HG02840 (cell line): ENCODE measurements around the gene ADAMTS17.

Experiments
- ATAC-seq: cut with Tn5 transposase; IDR thresholded peaks from one replicate; pipeline ENCODE4 v1.9.1; 2021; ENCODE audit warnings: mild to moderate bottlenecking, moderate library complexity, moderate number of reproducible peaks; ENCODE audit not compliant: unreplicated experiment, low FRiP score

The ADAMTS17 gene

DNA sequence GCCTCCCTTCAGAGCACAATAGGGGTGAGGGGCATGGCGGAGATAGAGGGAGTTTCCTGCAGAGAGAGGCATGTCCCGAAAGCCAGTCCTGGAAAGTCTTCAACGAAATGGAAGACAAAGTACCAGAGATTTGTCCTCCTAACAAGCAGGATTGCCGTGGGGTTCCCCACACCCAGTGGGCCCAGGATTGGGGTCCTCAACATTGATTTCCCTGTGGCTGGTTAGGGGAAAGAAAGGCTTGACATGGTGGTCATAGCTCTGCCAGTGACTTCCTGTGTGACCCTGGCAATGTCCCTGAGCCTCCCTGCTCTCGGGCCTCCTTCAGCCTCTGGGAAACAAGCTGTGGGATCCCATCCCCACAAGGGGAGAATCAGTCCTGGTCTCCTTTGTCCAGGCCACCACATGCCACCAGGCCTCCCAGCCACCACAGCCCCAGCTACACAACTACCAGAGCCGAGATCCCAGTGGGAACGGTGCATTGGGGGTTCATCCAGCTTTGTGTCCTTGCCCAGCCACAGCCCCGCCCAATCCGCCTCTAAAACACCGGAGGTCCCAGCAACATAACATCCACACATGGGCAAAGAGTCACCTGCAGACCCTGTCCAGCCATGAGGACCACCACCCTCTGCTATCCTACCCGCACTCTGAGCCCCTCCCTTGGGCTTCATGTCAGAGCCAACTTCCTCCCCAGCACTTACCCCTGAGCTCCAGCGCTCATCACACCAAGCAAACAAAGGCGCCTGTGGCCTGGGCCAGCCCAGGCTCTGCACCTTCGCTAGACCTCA lies 63.0 kb downstream of the ADAMTS17 start:
- no peak for ATAC-seq

GRCh38 chr15:100277087-100277855 lies 64.5 kb downstream of the ADAMTS17 start:
- no peak for ATAC-seq

GRCh38 chr15:100276506-100276905 lies 65.3 kb downstream of the ADAMTS17 start:
- ATAC-seq = no peak

GRCh38 chr15:100275641-100276040 lies 66.1 kb downstream of the ADAMTS17 start:
- no peak for ATAC-seq

DNA sequence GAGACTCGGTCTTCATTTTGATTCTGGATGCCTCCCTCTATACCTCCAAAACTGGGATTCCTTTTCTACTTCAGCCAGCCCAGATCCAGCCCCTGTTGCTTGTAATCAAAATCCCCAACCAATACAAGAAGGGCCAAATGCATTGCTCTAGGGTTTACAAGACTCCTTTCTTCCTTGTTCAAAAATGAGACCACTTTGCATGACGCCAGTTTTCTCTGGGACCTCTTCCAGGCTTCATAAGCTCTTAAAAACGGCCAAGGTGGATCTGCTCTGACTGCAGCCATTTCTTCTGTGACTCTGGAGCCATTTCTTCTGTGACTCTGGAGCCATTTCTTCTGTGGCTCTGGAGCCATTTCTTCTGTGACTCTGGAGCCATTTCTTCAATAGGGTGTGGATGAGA lies 71.9 kb downstream of the ADAMTS17 start:
- ATAC-seq = no peak

DNA sequence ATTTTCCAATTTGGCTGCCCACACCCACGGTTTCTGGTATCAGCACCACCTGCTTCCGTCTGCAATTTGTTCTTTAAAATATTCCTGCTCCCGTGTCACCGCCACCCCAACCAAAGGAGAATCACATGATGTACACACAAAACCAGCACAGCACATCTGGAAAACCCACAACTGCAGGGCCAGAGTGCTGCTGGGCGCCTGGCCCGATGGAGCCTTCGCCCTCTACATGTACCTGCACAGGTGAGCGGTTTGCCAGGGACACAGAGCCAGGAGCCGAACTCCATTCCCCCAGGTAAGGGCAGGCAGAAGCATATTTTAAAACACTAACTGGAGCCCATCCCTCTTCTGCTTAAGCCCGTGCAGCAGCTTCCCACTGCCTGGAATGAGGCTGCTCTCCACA lies 75.6 kb downstream of the ADAMTS17 start:
- ATAC-seq = no peak

DNA sequence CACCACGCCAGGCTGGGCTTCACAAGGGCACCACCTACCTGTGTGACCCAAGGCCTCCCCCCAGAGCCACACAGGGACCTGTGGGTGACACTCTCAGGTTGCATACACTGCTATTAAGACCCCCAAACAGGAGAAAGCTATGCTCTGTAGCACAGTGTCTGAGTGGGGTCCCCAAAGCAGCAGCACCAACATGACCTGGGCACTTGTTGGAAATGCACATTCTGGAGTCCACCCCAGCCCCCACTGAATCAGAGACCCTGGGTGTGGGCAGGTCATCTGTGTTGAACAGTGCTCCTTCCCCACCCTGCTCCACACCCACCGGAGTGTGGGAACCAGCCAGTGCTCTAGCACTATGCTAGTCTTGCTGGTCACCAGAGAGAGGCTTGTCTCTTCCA lies 76.1 kb downstream of the ADAMTS17 start:
- ATAC-seq = no peak

DNA sequence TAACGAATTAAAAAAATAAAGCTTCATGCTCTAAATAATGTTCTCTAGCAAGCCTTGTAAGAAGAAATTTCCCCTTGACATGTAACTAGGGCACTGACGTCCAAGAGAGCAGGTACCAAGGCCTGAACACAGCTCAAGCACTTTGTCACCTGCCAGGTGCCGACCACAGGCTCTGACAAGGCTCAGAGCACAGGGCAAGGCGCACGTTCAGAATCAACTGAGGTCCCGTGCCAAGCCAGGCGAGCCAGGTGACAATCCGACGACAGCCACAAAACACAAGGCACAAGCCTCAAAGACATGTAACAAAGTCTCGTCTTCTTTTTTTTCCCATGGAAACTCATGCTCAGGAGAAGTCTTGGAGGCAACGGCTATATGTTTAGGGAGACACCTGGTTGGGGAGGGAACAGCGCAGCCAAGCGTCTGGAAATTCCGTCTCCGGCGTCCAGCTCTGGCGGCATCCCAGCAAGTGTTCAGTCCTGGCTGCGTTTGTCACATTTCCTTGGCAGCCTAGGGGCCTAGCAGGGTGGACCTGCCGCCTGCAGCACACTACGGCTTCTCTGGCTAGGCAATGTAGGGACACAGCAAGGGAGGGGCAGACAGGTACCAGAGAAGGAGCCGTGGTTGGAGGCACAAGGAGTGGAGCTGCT lies 76.7 kb downstream of the ADAMTS17 start:
- no peak for ATAC-seq

DNA sequence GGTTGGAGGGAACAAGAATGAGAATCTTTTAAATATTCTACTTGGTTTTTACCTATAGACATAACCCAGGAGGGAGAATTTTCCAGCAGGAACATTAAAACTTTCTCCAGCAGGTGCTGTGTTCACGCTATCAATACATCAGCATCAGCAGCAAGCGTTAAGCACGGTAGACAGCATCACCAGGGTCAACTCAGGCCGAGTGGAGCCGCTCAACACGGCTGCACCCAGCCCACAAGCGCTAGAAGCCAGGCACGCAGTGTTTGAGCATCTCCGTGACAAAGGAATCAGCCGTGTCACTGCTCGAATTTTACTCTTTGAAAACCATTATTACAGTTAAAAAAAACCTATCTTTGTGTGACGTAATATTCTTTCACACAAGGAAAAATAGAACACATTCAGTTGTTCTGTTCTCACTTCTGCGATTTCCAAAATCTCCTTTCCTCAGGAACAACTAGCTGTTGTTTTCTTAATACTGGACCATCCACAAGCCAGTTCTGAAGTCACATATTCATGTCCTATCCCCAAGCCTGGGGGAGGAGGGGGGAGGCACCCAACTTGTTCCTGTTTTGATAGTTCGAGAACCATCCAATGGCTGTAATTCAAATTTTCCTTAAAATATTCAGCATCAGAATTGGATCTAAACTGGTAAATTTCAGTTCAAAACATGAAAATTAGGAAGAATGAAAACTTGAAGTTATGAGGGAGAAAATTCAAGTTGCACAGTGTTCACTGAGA lies 77.9 kb downstream of the ADAMTS17 start:
- no peak for ATAC-seq

GRCh38 chr15:100263031-100263430 lies 78.7 kb downstream of the ADAMTS17 start:
- no peak for ATAC-seq

DNA sequence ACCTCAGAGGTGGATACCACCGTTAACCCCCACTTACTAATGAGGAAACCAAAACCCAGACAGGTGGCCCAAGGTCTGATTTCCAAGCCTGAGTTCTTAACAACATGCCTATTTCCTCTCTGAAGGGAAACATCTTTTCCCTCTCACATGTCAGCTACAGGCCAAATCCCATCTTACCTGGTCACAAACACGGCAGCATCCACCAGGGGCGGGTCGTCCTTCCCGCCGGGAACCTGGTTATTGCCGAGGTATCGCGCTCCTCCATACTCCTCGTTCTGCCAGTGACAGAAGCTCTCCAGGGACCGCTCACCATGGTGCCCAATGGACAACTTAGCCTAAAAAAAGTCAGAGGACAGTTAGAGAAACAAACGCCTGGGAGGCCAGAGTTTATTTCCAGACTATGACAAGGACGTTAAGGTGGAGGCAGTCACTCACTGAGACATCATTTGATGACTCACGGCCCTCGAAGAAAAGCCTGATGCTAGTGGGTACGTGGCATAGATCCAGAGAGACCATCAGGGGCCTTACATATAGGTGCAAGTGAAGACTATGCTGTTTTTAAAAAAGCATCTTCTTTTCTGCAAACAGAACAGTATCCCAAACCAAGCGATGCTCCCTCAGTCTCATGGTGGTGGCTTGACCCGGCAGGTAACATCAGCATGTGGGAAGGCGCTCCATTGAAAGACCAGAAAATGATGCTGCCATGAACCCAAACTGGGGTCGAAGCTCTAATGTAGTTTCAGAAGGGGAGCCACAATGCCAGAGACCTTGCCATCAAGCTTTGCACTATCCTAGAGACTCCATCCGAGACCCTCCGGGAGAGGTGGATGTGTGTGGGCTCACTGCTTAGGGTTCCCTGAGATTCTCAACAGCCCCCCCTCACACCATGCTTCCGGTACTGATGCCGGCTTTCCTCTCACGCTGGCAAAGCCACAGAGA lies 80.2 kb downstream of the ADAMTS17 start:
- ATAC-seq = no peak

- ATAC-seq = no peak
Measured at GRCh38 chr15:100259266-100259665, 82.5 kb downstream of the ADAMTS17 start.

- no peak for ATAC-seq
Measured at GRCh38 chr15:100256970-100257650, 84.7 kb downstream of the ADAMTS17 start.

DNA sequence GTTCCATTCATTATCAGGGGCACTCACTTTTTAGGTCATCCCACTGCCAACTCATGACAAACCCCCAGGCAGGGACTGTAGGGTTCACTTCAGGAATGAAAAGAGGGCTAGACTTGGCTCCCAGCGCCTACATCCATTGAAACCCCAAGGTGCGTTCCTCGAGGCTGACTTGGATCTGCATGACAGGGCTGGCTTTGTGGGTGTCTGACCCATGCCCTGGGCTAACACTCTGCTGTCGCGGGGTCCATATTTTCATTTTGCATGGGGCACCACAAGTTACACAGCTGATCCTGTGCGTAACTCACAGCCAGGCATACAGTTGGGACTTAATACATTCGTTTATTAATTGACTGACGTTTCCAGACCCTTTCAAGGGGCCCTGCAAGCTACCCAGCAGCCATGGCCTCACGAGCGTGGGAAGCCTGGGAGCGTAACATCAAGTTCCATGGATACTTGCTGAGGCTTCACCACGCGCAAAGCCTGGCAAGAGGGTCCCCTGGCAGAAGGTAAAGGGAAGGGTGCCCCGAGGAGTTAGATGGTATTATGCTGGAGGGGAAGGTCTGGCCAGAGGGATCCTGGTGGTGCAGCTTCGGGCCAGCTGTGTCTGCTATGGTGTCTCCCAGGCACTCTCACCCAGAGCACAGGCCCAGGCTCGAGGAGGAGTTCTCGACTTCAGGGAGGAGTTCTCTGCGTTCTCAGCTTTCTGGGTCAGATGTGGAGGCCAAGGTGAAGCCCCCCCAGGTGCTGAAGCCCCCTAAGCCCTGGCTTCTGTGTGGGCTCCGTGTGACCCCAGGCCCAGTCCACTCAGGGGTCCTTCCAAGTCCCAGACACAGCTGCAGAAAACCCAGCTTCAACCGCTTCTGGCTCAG lies 85.4 kb downstream of the ADAMTS17 start:
- ATAC-seq = no peak

DNA sequence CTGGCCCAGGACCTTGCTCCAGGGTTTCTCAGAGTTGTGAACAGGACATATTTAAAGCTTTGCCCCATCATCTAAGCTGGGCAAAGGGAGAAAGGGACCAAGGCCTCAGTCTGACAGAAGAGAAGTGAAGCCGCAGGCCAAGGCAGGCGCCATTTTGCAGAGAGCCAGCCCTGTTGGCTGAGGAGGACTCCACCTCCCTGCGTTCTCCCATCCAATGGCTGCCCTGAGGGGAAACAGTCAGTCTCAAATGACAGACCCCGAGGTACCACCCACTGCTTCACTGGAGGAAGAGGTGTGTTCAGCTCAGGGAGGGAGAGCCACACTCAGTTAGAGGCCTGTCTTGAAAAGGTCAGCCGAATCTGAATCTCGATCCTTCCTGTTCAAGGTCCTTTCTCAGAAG lies 86.1 kb downstream of the ADAMTS17 start:
- ATAC-seq = no peak

- ATAC-seq = no peak
Measured at GRCh38 chr15:100254691-100255090, 87.1 kb downstream of the ADAMTS17 start.

DNA sequence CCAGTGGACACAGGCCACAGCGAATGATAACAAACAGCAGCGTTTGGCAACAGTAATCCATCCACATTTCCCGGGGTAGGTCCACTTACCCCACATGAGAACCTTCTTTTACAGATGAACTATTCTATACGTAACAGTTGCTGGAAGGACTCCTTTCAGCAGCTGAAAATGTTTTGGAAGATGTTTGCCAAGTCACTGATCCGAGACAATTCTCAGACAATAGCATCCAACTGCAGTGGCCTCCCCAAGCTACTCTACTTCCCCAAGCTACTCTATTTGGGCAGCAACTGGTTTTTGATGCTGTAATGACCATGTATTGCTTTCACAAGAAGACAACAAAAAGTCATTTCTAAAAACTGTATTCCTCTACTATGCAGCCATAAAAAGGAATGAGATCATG lies 87.5 kb downstream of the ADAMTS17 start:
- ATAC-seq = no peak

- ATAC-seq = no peak
Measured at GRCh38 chr15:100253640-100254039, 88.1 kb downstream of the ADAMTS17 start.
